ENCODE data around the gene PDE6A.

The PDE6A gene

DNA sequence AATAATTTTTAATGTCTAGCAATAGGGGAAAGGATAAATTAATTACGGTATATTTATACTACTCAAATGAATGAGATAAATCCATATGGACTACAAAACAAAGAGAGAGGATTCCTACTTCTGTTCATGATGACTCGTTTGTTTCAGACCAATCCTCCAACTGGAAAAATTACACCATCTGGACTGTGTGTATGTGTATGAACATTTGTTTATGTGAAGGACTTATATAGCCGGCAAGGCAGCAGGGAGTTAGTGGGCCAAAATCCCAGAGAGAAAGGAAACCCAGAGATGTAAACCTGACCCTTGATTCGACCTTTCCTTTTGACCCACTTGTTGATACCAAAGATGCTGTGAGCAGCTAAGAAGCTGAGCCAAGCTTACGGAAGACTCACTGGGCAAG is 20.1 kb downstream of the PDE6A start:
- no peak for DNase-seq

DNA sequence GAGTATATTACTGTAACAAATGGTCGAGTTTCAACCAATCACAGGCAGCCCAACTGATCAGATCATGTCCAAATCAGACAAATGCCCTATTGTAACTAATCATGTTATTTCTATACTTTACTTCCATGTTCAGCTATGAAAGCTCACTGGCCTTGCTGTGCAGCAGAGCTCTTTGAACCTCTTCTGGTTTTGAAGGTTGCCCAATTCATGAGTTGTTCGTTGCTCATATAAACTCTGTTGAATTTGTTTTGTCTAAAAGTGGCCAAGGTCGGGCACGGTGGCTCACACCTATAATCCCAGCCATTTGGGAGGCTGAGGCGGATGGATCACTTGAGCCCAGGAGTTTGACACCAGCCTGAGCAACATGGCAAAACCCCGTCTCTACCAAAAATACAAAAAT is 21.6 kb downstream of the PDE6A start:
- no peak for DNase-seq

DNA sequence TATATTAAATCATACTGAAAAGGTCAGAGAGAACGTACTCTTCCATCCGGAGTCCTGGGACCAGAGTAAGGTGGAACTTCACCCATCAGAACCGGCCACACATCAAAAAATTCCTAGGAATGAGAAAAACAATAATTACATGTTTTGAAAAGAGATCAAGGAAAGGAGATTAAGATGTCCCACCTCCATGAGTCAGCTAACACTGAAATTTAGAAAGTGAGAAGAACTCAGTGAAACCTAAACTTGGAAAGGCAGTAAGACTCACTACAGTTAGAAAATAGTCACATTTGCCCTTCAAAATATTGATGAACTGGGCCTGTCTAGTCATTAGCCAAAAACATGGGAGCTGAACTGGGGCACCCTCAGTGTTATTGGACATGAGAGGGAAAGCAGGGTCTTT is 23.0 kb downstream of the PDE6A start:
- no peak for DNase-seq

DNA sequence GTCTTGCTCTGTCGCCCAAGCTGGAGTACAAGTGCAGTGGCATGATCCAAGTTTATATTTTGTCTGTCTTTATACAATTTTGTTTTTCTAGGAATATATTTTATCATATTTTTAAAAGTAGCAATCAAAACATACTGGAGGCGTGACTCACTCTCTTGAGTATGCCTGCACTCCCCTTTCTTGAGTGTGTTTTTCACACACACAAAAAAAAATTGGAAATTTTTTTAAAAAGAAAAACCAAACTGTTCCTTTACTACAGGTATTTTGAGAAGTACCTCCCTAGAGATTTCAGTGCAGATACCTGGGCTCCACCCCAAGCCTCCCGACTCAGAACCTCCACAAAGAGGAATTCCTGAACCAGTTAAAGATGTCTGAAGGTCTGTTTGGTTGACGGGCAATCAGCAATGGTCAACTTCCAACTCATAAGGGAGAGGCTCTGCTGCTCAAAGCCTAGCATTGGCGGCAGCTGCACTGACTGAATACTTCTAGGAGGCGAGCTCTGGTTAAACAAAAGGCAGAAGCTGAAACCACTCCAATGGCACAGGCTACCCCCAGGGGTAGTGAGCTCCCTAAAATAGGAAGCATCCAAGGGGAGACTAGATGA is 27.4 kb downstream of the PDE6A start:
- no peak for DNase-seq

DNA sequence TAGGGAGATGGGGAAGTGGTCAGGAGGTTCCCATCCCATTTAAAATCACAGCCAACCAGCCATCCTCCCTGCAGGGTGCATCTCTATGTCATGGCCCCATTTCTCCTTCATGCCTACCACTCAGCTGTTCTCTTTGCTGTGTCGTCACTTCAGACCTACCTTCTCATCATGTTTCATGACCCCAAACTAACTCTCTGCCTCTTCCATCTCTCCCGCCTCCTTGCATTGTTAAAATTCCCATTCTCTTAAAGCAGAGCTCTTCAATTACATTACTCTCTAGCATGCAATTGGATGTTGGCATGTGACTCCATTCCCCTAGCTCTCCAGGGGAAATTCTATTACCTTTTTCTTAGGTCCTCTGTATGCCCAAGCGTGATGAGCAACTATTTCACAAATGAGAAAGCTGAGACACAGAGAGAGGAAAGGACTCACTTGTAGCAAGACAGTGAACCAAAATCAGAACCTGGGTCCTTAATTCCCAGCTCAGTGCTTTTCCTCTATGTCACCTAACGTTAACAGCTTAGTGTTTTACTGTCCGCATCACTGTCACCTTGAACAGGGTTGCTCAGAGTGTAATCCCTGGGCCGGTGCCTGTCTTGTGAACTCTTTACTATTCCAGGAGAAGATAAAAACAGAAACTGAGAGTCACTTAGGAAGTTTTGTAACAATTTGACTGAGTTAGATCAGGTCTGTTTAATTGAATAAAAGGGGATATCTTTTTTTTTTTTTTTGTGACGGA is 28.1 kb downstream of the PDE6A start:
- no peak for DNase-seq

DNA sequence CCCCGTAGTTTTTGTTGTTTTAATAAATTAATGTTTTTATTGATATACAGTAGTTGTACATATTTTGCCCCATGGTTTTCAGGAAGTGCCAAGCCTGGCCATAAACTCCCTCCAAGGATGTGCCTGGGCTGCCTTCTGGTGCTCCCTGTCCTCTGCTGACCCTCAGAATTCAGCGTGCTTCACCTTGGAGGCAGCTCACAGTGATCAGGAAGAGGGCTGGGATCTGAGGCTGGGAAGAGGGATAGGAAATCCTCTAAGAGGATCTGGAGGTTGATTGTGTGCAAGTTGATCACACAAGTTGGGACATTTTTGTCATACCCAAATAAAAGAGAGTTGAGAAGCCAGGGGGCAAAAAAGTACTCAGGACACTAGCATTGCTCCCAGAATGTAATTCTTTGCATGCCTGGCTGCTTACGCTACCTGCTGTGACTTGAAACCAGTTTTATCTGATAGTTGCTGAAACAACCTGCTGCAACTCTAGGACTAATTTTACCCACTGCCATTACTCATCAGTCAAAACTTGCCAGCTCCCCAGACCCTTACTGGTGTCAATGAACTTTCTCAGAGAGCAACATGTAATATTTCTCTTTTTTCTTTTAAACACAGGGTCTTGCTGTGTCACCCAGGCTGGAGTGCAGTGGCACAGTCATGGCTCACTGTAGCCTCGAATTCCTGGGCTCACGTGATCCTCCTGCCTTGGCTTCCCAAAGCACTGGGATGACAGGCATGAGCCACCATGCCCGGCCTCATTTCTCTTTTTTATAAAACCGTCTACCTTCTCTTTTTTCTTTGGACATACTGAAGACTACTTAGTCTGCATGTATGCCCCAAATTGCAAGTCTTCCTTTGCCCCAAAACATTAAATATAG is 29.0 kb downstream of the PDE6A start:
- DNase-seq, result no peak

DNA sequence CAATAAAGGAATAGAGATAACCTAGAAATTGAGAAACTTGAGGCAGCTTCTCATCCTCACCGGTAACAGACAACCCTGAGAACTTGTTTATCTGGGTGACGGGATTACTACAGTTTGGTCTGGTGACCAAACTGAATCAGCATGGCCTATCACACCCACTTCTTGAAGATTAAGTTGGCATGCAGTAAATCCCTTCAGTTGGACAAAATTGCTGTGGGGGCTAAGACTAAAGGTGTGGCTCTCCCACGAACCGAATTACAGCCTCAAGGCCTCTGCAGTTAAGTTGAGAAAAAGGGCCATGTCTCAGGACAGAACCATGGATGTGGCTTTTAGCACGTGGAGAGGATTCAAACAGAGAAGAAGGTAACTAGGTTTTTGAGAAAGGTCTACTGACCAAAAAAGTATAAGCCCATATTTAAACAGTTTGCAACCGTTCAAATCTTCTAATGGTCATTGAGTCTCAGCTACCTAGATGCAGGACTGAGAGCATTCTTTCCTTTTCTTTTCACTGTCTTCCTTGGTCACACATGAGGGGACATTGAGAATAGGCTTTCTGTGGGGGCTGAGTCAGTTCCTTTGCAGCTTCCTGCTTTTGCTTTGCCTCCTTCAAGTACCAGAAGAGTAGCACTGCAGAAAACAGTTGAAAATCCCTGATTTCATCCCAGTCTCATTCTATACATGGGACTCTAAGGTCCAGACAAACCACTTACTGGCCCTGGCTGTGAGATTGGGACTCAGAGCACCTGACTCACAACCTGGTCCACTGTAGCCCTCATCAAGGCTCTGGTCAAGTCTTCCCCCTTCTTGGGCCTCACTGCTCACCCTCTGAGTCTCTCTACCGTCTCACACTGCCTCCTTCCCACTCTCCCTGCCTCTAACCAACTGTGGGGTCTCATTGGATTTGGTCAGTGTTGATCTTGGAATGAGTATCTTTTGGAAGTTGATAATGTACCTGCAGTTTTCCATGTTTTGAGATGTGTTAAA is 30.9 kb downstream of the PDE6A start:
- no peak for DNase-seq

DNA sequence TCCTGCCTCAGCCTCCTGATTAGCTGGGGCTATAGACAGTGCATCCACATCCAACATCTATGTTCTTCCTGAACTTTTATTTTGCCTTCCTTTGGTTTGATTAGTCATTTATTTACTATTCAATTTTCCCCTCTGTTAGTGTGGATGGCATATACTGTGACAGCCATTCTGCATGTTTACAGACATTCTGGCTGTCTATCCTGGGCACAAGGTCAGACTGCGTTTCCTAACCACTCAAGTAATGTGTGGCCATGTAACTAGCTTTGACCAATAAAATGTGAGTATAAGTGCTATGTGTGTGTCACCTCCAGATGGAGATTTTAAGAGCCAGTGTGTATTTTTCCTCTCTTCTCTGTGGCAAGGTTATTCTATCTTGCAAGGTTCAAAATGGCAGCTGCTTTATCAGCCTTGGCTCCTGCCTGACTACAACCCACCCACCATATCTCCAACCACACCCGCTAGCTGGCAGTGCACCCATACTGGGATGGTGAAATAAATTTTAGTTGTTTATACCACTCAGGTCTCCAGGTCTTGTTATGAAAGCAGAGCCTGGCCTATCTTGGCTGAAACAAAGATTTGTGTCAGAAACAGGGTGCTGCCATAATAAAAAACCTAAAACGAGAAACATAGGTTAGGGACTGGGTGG is 32.2 kb downstream of the PDE6A start:
- DNase-seq, result no peak

DNA sequence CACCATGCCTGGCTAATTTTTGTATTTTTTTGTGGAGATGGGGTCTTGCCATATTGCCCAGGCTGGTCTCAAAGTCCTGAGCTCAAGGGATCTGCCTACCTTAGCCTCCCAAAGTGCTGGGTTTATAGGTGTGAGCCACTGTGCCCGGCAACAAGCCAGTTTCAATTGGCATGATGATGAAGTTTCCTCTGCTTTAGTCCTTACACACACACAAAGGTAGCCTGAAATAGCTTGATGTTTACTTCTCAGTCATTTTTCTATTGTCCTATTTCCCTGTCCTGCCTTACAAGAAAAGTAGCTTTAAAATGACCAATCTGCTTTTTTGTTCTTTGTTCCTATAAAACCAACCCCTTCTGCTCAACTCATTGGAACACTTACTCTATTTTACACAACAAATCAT is 33.6 kb downstream of the PDE6A start:
- no peak for DNase-seq

DNA sequence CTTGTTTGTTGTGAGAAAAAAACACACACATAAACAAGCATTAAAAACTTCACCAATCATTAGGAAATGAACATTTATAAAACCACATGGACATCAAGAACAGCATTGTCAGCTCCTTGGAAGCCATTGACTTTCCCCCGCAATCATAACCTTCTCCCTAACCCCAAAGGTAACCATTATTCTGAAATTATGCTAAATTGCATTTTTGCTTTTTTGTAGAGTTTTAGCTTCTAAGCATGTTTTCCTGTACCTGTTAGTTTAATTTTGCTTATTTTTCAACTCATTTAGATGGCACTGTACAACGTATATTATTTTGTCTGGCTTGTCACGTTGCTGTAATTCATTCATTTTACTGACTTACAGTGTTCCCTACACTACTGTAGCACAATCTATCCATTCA is 36.8 kb downstream of the PDE6A start:
- DNase-seq, result no peak

DNA sequence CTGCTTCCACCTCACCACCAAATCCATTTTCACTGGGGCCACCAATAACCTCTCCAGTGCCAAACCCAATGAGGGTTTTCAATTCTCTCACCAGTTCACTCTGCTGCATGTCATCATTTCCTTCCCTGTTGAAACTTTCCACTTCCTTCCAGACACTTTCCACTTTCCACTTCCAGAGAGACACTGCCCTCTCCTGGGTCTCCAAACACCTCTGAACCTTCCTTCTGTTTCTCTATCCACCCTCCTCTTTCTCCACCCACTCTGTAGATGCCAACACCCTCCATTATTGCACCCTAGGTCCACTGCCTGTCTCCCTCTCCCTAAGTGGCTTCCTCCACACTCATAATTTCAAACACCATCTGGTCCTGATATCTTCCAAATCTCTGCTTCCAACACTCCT is 39.6 kb downstream of the PDE6A start:
- DNase-seq, result no peak

DNA sequence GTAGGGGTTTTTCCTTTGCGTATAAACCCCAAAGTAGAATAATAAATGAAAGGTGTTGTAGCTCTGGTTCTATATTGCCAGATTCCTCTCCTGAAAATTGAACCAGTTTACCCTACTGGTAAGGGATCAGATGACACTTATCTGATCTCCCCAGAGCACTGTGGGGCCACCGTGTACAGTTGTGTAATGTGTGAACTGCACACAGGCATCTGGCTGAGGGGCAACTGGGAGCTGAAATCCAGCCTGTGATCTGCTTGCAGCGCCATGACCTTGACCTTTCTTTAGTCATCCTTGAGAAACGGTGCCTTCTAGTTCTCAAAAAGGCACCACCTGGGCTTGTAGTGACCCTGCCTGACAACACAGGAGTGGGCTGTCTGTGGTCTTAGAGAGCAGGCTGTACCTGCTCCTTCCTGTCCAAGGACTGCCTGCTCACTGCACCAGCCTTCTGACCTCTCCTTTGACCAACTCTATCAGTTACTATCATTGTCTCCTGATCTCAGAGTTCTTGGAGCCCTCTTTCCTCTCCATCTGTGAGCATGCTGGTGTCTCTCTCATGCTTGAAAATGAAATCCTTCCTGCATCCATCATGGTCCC is 40.2 kb downstream of the PDE6A start:
- DNase-seq, result no peak

DNA sequence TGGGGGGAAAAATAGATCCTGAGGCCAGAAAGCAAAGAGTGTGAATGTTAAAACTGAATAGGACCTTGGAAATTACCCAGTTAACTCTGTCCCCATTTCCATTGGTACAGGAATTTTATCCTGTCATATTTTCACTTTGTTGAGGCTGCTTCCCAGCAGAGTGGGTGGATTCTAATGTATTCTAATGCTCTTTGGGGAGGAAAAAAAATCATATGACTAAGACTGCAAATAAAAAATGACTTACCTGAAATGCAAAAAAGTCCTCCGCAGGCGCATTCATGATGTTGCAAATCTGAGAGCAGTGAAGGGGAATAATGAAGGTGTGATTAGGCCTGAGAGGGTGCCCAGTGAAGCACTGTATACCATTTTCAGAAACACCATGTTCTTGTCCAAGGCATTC is 41.2 kb downstream of the PDE6A start:
- DNase-seq, result no peak

DNA sequence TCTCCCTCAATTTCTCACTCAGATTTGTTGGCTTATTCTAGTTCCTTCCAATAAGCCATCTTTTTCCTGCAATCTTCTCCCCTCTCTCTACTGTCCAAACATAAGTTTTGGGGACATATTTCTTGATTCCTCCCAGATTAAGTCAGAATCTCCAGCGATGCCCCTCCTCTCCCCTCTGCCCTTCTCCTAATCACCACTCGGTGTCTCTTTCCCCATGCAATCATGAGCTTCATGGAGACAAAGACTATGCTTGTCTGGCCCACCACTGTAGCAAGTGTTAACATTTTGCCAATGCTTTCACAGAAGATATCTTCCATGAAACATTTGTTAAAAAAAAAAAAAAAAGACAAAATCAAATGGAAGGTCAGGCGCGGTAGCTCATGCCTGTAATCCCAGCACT is 42.4 kb downstream of the PDE6A start:
- DNase-seq, result no peak

DNA sequence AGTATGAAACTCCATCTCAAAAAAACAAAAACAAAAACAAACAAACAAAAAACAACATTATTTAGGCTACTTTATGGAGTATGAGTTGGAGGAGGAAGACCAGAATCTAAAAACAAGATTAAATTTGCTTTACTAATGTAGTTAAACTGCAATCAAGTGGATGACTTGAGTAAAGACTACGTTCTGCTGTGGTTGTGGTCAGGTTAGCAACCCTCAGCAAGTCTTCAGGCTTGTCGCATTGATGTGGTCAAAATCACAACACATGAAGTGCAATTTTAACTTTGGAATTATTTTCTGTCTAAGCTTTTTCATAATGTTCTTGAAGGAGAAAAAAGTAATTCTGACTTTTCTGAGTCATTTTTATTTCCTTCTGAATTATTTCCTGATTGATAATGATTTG is 43.1 kb downstream of the PDE6A start:
- DNase-seq, result no peak

DNA sequence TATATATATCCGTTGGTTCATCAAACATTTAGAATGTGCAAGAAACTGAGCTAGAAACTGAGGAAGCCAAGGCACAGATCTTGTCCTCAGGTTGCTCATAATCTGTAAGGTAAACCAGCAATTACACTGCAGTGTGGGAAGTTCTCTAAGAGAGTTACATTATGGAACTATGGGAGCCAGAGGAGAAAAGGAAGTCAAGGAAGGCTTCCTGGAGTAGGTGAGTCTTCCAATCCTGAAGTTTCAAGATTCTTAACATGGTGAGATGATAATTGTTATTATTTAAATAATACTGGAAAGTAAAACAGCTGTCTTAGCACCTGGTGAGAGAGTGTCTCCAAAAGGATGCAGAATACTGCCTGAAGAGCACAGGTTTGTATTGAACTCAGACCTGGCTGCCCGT is 44.2 kb downstream of the PDE6A start:
- no peak for DNase-seq

DNA sequence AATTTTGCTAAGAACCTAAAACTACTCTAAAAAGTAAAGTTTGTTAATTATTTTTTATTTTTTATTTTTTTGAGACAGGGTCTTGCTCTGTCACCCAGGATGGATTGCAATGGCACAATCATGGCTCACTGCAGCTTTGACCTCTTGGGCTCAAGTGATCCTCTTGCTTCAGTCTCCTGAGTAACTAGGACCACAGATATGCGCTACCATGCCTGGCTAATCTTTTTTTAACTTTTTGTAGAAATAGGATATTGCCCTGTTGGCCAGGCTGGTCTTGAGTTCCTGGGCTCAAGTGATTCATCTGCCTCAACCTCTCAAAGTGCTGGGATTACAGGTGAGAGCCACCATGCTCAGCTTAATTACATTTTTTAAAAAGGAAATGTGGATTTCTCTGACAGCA is 45.8 kb downstream of the PDE6A start:
- no peak for DNase-seq

DNA sequence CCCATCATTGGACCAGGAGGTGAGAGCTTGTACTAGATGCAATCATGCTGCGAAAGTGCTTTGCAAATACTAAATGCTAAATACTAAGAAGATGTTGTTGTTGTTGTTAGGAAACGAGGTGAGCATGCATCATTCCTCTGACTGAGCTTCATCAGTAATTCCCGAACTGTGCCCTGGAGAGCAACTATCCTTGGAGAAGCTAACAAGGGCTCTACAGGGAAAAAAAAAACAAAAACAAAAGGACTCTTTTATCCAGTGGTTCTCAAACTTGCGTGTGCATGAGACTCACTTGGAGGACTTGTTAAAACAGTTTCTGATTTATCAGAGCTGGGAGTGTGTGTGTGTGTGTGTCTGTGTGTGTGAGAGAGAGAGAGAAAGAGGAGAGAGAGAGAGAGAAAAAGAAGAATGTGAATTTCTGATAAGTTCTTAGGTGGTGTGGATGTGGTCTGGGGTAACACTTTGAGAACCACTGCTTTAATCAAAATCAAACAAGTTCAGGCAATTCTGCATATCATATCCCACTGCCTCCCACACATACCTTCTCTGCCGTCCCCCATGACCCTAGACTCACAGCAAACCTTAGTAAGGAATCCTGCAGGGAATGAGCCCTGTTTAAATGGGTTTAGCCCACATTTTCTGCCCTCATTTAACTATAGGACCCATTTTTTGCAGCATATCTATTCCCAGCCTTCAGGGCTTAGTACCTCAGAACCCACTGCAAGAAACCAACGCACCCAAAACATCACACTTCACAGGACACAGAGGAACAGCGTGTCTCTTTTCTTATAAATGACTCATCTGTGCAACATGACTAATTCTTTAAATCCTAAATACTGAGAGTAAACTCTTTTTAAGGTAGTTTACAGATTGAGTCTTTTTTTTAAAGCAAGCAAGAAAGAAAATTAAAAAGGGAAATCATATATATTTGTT is 48.9 kb downstream of the PDE6A start:
- no peak for DNase-seq

DNA sequence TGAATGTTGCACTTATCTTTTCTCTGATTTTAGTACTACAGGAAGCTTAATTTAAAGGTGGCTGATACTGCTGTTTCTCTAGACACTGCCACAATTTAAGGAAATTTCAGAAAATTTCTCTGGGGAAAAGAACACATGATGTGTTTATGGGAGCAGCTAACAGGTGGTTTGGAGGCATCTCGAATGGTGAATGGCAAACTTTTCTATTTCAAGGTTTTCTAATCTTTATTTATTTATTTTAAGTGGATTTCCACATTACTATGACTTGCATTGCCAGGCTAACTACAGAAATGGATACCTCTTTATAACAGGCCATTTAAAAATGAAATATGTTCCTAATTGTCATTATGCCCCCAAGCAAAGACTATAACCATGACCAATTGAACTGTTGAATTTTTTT is 50.4 kb downstream of the PDE6A start:
- DNase-seq, result no peak

DNA sequence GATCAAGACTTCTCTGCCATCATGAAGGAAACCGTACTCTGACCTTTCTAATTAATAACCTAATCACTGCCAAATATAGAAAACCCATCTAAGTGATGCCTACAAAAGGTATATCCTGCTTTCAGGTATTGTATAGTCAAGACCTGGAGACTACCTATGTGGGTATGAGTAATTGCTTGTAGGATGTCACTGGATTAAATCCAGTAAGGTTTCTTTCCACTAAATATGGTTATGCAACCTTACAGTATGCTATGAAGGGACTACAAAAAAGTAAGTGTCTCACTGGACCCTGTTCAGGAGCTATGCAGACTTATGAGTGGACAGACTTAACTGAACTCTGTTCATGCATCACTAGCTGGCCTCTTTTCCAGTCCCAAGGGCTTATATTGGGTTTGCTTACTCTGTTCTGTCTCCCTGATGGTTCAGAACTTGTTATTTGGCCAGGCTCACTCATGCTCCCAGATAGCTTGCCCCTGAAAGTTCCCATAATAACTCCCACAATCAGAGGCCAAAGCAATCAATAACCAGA is 51.1 kb downstream of the PDE6A start:
- no peak for DNase-seq

Measured in CD4-positive, alpha-beta T cell treated with Interleukin-17A for 4 hours (primary cell).